Prostate gland (tissue), 2 donors: ENCODE measurements around the gene NAALADL2. TPM values are rescaled to one million over a fixed set of nuclear protein-coding genes. Genes with fewer than 3 reads are reported as not detected.

Experiments used
- DNase-seq: peaks from one replicate; pipeline ENCODE4 v3.0.0-alpha.2; 2019; ENCODE audit warnings: low spot score
- H3K27ac ChIP-seq, 2 donors: fragments of 200-600 bp; sonication (generic); 2 replicates each; pipeline ENCODE4 v1.5.1; 2017 to 2019
- H3K27me3 ChIP-seq: fragments of 200-600 bp; sonication (generic); replicated peaks from 2 replicates; pipeline ENCODE4 v1.5.1; 2019; ENCODE audit not compliant: insufficient read depth
- H3K36me3 ChIP-seq, 2 donors: fragments of 200-600 bp; sonication (generic); 1 replicate in 1 of 2; 2 replicates in 1 of 2; pipeline versions ENCODE4 v1.5.1 to v1.8.1; 2017 to 2019
- H3K4me1 ChIP-seq: fragments of 200-600 bp; sonication (generic); replicated peaks from 2 replicates; pipeline ENCODE4 v1.5.1; 2019
- H3K4me3 ChIP-seq, 2 donors: fragments of 200-600 bp; sonication (generic); 2 replicates each; pipeline ENCODE4 v1.5.1; 2017 to 2019
- H3K9me3 ChIP-seq: fragments of 200-600 bp; sonication (generic); 2 replicates; pipeline ENCODE4 v1.5.1; 2017
- POLR2A ChIP-seq: fragments of 450-650 bp; IDR thresholded peaks from one replicate; pipeline ENCODE4 v1.6.1; 2016; ENCODE audit warnings: antibody characterized with exemption, mild to moderate bottlenecking
- POLR2AphosphoS5 ChIP-seq: sonication (generic); formaldehyde crosslinking; IDR thresholded peaks from one replicate; pipeline ENCODE4 v1.6.1; 2017; ENCODE audit warnings: antibody characterized with exemption
- WGBS: methylation state at CpG from one replicate; pipeline ENCODE4 v1.1.5; 2018; 5-methylcytosine and 5-hydroxymethylcytosine counted together
- intact Hi-C: fragments of 100-400 bp; cut with DNase I; formaldehyde crosslinking; loops from one replicate; pipeline ENCODE4 v1.14.2; 2022
- total RNA-seq, 2 donors: library from RNA; depleted of rRNA; stranded (reverse); fragments of >200 nt; gene quantifications; one replicate each; pipeline ENCODE4 v1.1.0, GENCODE V29; 2016
- TF ChIP-seq, protein P1 (sequence below), 4 experiments: fragments of 200-600 bp in 2 of 4; fragments of 450-650 bp in 2 of 4; sonication (generic) in 2 of 4; IDR thresholded peaks; 1 replicate in 3 of 4; 2 replicates in 1 of 4; pipeline ENCODE4 v1.5.1; 2016 to 2019; ENCODE audit warnings: antibody characterized with exemption in 4 of 4, mild to moderate bottlenecking in 2 of 4, moderate library complexity in 2 of 4

The NAALADL2 gene
- total RNA-seq, 2 donors from 2014 or later, result 12.2 to 20.2 TPM

DNA sequence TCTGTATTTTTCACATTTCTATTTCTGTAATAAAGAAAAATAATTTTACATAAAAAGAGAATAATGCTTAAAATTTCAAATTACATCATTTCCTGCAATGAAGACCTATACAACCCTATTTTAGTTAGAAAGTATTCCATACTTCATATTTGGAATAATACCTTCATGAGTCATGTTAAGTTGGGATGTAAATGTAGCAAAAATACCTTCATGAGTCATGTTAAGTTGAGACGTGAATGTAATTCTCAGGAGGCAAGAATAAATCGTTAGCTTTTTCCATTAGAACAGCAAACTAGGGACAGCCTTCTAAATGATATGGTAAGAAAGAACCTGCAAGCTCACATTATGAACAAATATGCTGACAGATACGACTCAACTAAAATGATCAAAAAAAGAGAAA is 91.9 kb downstream of the NAALADL2 start:
- Histone ChIP-seq H3K4me1 (no peaks in the 10 kb centered on the region), H3K36me3 (no peaks in the 10 kb centered on the region), H3K4me3 (no peak overlapping the region), H3K27ac (no peak overlapping the region), H3K27me3 (no peaks in the 10 kb centered on the region), H3K9me3 (no peaks in the 10 kb centered on the region)
- TF ChIP-seq POLR2A (no peak), POLR2AphosphoS5 (no peak)
- TF ChIP-seq, protein P1, sequence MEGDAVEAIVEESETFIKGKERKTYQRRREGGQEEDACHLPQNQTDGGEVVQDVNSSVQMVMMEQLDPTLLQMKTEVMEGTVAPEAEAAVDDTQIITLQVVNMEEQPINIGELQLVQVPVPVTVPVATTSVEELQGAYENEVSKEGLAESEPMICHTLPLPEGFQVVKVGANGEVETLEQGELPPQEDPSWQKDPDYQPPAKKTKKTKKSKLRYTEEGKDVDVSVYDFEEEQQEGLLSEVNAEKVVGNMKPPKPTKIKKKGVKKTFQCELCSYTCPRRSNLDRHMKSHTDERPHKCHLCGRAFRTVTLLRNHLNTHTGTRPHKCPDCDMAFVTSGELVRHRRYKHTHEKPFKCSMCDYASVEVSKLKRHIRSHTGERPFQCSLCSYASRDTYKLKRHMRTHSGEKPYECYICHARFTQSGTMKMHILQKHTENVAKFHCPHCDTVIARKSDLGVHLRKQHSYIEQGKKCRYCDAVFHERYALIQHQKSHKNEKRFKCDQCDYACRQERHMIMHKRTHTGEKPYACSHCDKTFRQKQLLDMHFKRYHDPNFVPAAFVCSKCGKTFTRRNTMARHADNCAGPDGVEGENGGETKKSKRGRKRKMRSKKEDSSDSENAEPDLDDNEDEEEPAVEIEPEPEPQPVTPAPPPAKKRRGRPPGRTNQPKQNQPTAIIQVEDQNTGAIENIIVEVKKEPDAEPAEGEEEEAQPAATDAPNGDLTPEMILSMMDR (IDR thresholded peaks at IDR 0.05), result no peak
- intact Hi-C loops, result no loop called here
- DNase-seq, result no peak
- WGBS, result 82% methylated on average over 3 of the region's 3 CpGs

DNA sequence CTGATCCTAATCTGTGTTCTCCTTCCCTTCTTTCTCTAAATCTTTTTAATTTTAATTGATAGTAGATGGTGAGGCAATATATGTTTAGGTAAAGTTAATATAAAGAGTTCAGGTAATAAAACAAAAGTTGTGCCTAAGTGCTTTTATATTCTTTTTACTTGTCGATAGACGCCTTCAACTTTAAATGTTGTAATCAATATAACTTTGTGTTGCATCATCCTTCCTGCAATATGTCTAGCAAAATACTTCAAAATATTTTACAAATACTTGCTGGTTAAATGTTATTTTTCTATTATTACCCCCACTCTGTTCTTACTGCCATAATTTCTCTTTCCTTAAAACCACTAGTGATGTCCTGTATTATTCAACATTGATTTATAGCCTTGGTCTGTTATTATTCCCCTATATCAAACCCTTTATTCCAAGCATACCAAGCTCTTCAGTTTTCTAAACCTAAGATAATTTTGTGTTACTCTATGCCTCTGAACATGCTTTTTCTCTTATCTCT is 92.4 kb downstream of the NAALADL2 start:
- Histone ChIP-seq H3K27ac (no peak overlapping the region), H3K36me3 (no peaks in the 10 kb centered on the region), H3K27me3 (no peaks in the 10 kb centered on the region), H3K9me3 (no peaks in the 10 kb centered on the region), H3K4me1 (no peaks in the 10 kb centered on the region), H3K4me3 (no peak overlapping the region)
- intact Hi-C loops, result no loop called here
- DNase-seq, result no peak
- 97% methylated on average over 2 of the region's 2 CpGs for WGBS
- TF ChIP-seq, protein P1 (IDR thresholded peaks at IDR 0.05), result no peak

DNA sequence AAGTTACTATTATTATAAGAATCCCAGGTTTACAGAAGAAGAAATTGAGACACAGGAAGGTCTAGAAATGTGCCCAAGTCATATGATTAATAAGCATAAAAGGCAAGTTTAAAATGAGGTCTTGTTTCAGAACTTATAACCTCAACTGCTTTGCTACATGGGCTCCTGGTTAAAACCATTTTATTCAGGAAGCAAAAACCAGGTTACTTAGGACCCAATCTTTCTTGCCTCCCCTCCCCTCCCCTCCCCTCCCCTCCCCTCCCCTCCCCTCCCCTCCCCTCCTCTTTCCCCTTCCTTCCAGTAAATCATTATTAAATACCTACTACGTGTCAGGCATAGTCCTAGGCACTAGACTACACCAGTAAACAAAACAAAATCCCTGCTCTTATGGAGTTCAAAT is 93.9 kb downstream of the NAALADL2 start:
- intact Hi-C loops, result no loop called here
- Histone ChIP-seq H3K9me3 (no peaks in the 10 kb centered on the region), H3K4me3 (no peak overlapping the region), H3K4me1 (no peaks in the 10 kb centered on the region), H3K27ac (no peak overlapping the region), H3K27me3 (no peaks in the 10 kb centered on the region), H3K36me3 (no peaks in the 10 kb centered on the region)
- no peak for DNase-seq
- TF ChIP-seq POLR2A (no peak), POLR2AphosphoS5 (no peak)
- TF ChIP-seq, protein P1 (IDR thresholded peaks at IDR 0.05), result no peak
- 74% methylated on average over 1 of the region's 1 CpG for WGBS

DNA sequence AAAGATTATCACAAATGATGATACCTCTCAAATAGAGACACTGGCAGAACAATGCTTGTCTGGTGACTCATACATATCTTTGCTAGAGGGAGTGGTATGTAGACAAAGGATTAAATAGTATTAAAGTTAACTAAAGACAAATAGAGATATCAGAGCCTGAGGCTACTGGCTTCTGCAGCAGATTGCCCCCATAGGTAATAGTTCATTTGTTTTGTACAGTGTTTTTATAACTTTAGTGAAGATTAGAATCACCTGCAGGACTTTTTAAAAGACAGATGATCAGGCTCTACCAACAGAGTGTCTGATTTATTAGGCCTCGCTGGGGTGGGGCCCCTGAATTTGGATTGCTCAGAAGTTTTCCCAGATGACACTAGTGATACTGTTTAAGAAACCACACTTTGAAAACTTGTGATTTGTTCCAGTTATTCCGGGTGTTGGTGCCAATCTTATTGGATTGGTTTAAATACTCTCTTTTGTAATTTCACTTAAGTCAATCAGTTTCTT is 96.4 kb downstream of the NAALADL2 start:
- no peaks in the 10 kb centered on the region for H3K4me1 ChIP-seq
- DNase-seq, result no peak
- TF ChIP-seq, protein P1 (IDR thresholded peaks at IDR 0.05), result no peak
- TF ChIP-seq POLR2AphosphoS5 (no peak), POLR2A (no peak)
- intact Hi-C loops, result no loop called here
- H3K4me3 ChIP-seq, result no peak overlapping the region
- H3K27ac ChIP-seq, result no peak overlapping the region
- no peaks in the 10 kb centered on the region for H3K27me3 ChIP-seq
- no peaks in the 10 kb centered on the region for H3K36me3 ChIP-seq
- H3K9me3 ChIP-seq, result no peaks in the 10 kb centered on the region
- WGBS, result 39% methylated on average over 2 of the region's 2 CpGs

DNA sequence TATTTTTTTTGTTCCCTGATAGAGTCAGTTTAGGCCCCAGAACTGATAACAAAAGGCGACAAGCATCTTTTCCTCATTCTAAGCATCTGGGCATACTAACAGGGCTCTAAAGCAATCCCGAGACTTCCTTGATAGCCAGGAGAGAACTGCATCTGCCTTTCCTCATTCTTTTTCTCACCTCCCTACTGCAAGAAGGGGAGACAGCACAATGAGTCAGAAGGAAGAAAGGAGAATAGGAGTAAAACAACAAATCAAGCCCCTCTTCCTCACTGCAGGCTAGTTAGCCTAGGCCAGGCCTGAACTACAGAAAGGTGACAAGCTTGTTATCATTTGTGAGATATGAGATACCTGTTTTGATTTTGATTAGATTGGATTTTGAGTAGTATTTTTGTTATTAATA is 97.9 kb downstream of the NAALADL2 start:
- TF ChIP-seq POLR2A (no peak), POLR2AphosphoS5 (no peak)
- TF ChIP-seq, protein P1 (IDR thresholded peaks at IDR 0.05), result no peak
- H3K4me3 ChIP-seq, result no peak overlapping the region
- H3K9me3 ChIP-seq, result no peaks in the 10 kb centered on the region
- DNase-seq, result no peak
- no peaks in the 10 kb centered on the region for H3K36me3 ChIP-seq
- no peaks in the 10 kb centered on the region for H3K4me1 ChIP-seq
- intact Hi-C loops, result no loop called here
- H3K27me3 ChIP-seq, result no peaks in the 10 kb centered on the region
- 73% methylated on average over 2 of the region's 2 CpGs for WGBS
- H3K27ac ChIP-seq, result no peak overlapping the region
